ENCODE data around the gene POLG.

The POLG gene

GRCh38 chr15:89322822-89323221 lies 11.8 kb downstream of the POLG start:
- Histone ChIP-seq H3K27me3 (no peaks in the 10 kb centered on the region), H3K4me3 (no peak overlapping the region), H3K36me3 (peaks cover 92 to 100% (median 97%) of the 10 kb centered on the region in 3 donors), H3K4me1 (no peaks in the 10 kb centered on the region), H3K27ac (no peak overlapping the region), H3K9me3 (no peaks in the 10 kb centered on the region)
- peak in 1 of 2 donors; percentile 27 for DNase-seq
- intact Hi-C loops (cut with DNase I; ENCODE audit: low total_unique reads), result no loop called here
- TF ChIP-seq CTCF (IDR thresholded peaks at IDR 0.05), result no peak

GRCh38 chr15:89321521-89322410 lies 12.9 kb downstream of the POLG start:
- H3K4me3 ChIP-seq, result no peak overlapping the region
- no peak for TF ChIP-seq CTCF (IDR thresholded peaks at IDR 0.05)
- no peaks in the 10 kb centered on the region for H3K4me1 ChIP-seq
- no peaks in the 10 kb centered on the region for H3K9me3 ChIP-seq
- intact Hi-C loops (cut with DNase I; ENCODE audit: low total_unique reads), result no loop called here
- peak in 1 of 2 donors; percentile 60 for DNase-seq
- H3K36me3 ChIP-seq, result peaks cover 96 to 100% (median 96%) of the 10 kb centered on the region in 3 donors
- no peaks in the 10 kb centered on the region for H3K27me3 ChIP-seq
- H3K27ac ChIP-seq, result no peak overlapping the region

- Histone ChIP-seq H3K27me3 (no peaks in the 10 kb centered on the region), H3K36me3 (peaks cover 96 to 100% (median 96%) of the 10 kb centered on the region in 3 donors), H3K9me3 (no peaks in the 10 kb centered on the region), H3K27ac (no peak overlapping the region), H3K4me3 (no peak overlapping the region), H3K4me1 (no peaks in the 10 kb centered on the region)
- no peak for TF ChIP-seq CTCF (IDR thresholded peaks at IDR 0.05)
- no peak for DNase-seq
- intact Hi-C loops (cut with DNase I; ENCODE audit: low total_unique reads), result no loop called here
Observed at GRCh38 chr15:89320200-89320599, 14.4 kb downstream of the POLG start.

DNA sequence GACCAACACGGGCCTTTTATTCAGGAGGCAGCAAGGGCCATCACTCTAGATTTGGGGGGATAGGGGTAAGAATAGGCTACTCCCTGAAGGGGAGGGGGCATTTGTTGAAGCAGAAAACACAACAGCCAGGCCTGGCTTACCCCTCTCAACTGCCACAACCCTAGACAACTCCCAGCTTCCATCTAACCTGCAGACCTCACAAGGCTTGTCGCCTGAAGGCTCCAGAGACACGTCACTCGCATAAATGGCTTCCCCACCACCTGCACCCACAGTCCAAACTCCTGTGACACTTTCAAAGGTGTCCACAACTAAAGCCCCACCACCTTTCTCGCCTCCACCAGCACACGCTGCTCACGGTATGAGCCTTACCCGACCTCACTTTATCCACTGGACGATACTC lies 14.9 kb downstream of the POLG start:
- no peak overlapping the region for H3K27ac ChIP-seq
- intact Hi-C loops (cut with DNase I; ENCODE audit: low total_unique reads), result loop anchor here (10.0 kb wide), 1 partner anchor 115 kb away; no protein-coding TSS in a partner anchor
- DNase-seq, result peak in 1 of 2 donors; percentile 27

GRCh38 chr15:89317186-89317720 lies 17.4 kb downstream of the POLG start:
- no peaks in the 10 kb centered on the region for H3K4me1 ChIP-seq
- TF ChIP-seq CTCF (IDR thresholded peaks at IDR 0.05), result no peak
- H3K27ac ChIP-seq, result no peak overlapping the region
- no peaks in the 10 kb centered on the region for H3K9me3 ChIP-seq
- H3K4me3 ChIP-seq, result no peak overlapping the region
- DNase-seq, result peak in 1 of 2 donors; percentile 20
- no peaks in the 10 kb centered on the region for H3K27me3 ChIP-seq
- H3K36me3 ChIP-seq, result peaks cover 73 to 77% (median 73%) of the 10 kb centered on the region in 3 donors
- intact Hi-C loops (cut with DNase I; ENCODE audit: low total_unique reads), result loop anchor here (10.0 kb wide), 1 partner anchor 112 kb away; no protein-coding TSS in a partner anchor

More for the DNA sequence above, 14.9 kb downstream of the POLG start:
- no peak for TF ChIP-seq CTCF (IDR thresholded peaks at IDR 0.05)
- Histone ChIP-seq H3K9me3 (no peaks in the 10 kb centered on the region), H3K36me3 (peaks cover 96 to 100% (median 98%) of the 10 kb centered on the region in 3 donors), H3K27me3 (no peaks in the 10 kb centered on the region), H3K4me1 (no peaks in the 10 kb centered on the region), H3K4me3 (no peak overlapping the region)

All from tibial artery (tissue), 4 donors.